Keratinocyte (primary cell): ENCODE data around the gene CBFA2T3. TPM values are rescaled to one million over a fixed set of nuclear protein-coding genes. Genes with fewer than 3 reads are reported as not detected.

ENCODE experiments used
- DNase-seq: peaks from one replicate; pipeline ENCODE4 v3.0.0-alpha.2; 2011; ENCODE audit warnings: low read depth, missing footprints, low spot score
- FAIRE-seq: peaks from 2 replicates; lab custom pipeline; 2011; peaks lifted over from hg19 to GRCh38; lab: Jason Lieb, UNC
- H2AFZ ChIP-seq: 2 replicates; pipeline ENCODE4 v1.6.0; 2012; ENCODE audit warnings: low read length, control low read depth, inconsistent platforms; ENCODE audit not compliant: control insufficient read depth
- H3K27ac ChIP-seq: 2 replicates; pipeline ENCODE4 v1.5.1; 2011; ENCODE audit warnings: low read length; ENCODE audit not compliant: control insufficient read depth, insufficient read depth
- H3K27me3 ChIP-seq: 3 replicates; pipeline ENCODE4 v1.6.0; 2011; ENCODE audit warnings: low read length; ENCODE audit not compliant: control insufficient read depth, insufficient read depth; ENCODE audit errors: extremely low read depth
- H3K36me3 ChIP-seq, 2 experiments: 2 replicates in 1 of 2; 3 replicates in 1 of 2; pipeline ENCODE4 v1.5.1; 2011; ENCODE audit warnings: low read length in 2 of 2, mild to moderate bottlenecking in 1 of 2; ENCODE audit not compliant: control insufficient read depth in 2 of 2, insufficient read depth in 2 of 2; ENCODE audit errors: extremely low read depth in 1 of 2
- H3K4me1 ChIP-seq: 3 replicates; pipeline ENCODE4 v1.5.1; 2011; ENCODE audit warnings: low read length; ENCODE audit not compliant: control insufficient read depth, insufficient read depth; ENCODE audit errors: extremely low read depth
- H3K4me2 ChIP-seq: 3 replicates; pipeline ENCODE4 v1.6.0; 2011; ENCODE audit warnings: low read depth, low read length; ENCODE audit not compliant: control insufficient read depth, insufficient read depth; ENCODE audit errors: extremely low read depth
- H3K4me3 ChIP-seq, 3 experiments: fragments of 200-600 bp in 1 of 3; sonication (generic) in 1 of 3; 2 replicates in 2 of 3; 3 replicates in 1 of 3; pipeline ENCODE4 v1.5.1; 2011 to 2016; ENCODE audit warnings: low read length in 3 of 3, mild to moderate bottlenecking in 3 of 3, control low read depth in 2 of 3, inconsistent platforms in 1 of 3, low read depth in 1 of 3, mixed read lengths in 1 of 3, mixed run types in 1 of 3, moderate library complexity in 1 of 3; ENCODE audit not compliant: control insufficient read depth in 2 of 3, insufficient read depth in 2 of 3; ENCODE audit errors: extremely low read depth in 1 of 3
- H3K79me2 ChIP-seq: 2 replicates; pipeline ENCODE4 v1.6.0; 2012; ENCODE audit warnings: low read length; ENCODE audit not compliant: control insufficient read depth, insufficient read depth
- H3K9ac ChIP-seq: 3 replicates; pipeline ENCODE4 v1.6.0; 2011; ENCODE audit warnings: low read length; ENCODE audit not compliant: control insufficient read depth, insufficient read depth; ENCODE audit errors: extremely low read depth
- H3K9me1 ChIP-seq: 3 replicates; pipeline ENCODE4 v1.6.0; 2011; ENCODE audit warnings: low read length; ENCODE audit not compliant: control insufficient read depth, insufficient read depth; ENCODE audit errors: extremely low read depth
- H3K9me3 ChIP-seq: 2 replicates; pipeline ENCODE4 v1.5.1; 2012; ENCODE audit warnings: low read depth, low read length; ENCODE audit not compliant: control insufficient read depth
- H4K20me1 ChIP-seq: 3 replicates; pipeline ENCODE4 v1.6.0; 2011; ENCODE audit warnings: low read length; ENCODE audit not compliant: control insufficient read depth, insufficient read depth; ENCODE audit errors: extremely low read depth
- EZH2 ChIP-seq: IDR thresholded peaks from one replicate; pipeline ENCODE4 v1.6.1; 2012; ENCODE audit warnings: inconsistent platforms, mild to moderate bottlenecking, low read length, moderate library complexity
- dilution Hi-C: fragments of 300-500 bp; cut with MboI; formaldehyde crosslinking; loops from one replicate; pipeline ENCODE4 v1.7.0; 2020; ENCODE audit warnings: low sequenced_read_pairs; ENCODE audit not compliant: extremely low pct_ligation_motif_present
- polyA plus RNA-seq, 5 experiments: library from polyadenylated mRNA; depleted of rRNA in 3 of 5; stranded (reverse) in 3 of 5; stranded (forward) in 1 of 5; unstranded in 1 of 5; fragments of >200 nt; gene quantifications; 1 replicate in 1 of 5; 2 replicates in 3 of 5; 3 replicates in 1 of 5; pipeline versions ENCODE4 v1.2.1 to v1.2.3, GENCODE V29; 2011 to 2012; ENCODE audit warnings: missing spikeins in 2 of 5, low read depth in 1 of 5, low replicate concordance in 1 of 5
- TF ChIP-seq, protein P1 (sequence below), 3 experiments: IDR thresholded peaks in 1 of 3; conservative IDR thresholded peaks in 1 of 3; optimal IDR thresholded peaks in 1 of 3; 2 replicates in 2 of 3; 3 replicates in 1 of 3; pipeline versions ENCODE3 to v1.5.1; 2011; ENCODE audit warnings: low read length in 3 of 3, mild to moderate bottlenecking in 3 of 3, moderate library complexity in 2 of 3, control low read depth in 1 of 3, inconsistent platforms in 1 of 3; ENCODE audit not compliant: insufficient read depth in 2 of 3; ENCODE audit errors: extremely low read depth in 1 of 3

CBFA2T3 gene
- polyA plus RNA-seq, 1 donor (not counting 4 experiments of a cell fraction or from before 2014, with no cell fraction given): 0.08 TPM

DNA sequence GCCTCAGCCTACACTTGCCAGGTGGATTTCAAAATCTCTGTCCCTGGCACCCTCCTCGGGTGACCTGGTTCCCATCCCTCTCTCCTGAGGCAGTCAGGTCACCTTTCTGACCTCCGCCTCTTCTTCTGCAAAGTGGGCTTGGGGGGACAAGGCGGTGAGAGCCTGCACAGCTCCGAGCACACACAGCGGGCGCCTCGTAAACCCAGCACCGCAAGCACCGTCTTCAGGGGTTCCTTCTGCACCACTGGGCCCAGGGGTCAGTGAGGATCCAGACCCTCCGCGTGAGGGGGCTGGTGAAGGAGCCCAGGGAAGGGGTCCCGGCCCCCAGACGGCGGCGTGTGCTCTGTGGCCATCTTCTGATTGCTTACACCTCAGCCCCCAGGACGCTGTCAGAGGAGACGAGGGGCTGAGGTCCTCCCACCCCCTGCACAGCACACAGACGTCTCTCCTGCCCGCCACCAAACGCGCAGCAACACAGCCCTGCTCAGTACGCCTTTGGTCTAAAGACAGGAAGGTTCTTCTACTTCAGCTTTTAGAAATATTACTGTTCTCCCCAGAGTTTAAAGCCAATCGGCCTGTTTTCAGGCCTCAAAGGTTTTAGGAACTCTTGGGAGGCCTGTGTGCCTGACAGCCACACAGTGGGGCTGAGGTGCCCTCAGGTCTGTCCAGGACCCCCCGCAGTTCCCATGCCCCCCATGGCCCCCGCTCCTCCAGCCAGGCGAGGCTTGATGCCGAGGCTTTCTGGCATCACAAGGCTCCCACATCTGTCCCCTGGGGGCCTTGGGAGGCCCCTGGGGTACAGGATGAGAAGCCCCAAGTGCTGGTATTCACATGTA is 2.7 kb downstream of the CBFA2T3 start:
- no peaks in the 10 kb centered on the region for H4K20me1 ChIP-seq
- dilution Hi-C loops: no loop called here
- no peak overlapping the region for H3K4me2 ChIP-seq
- no peak for TF ChIP-seq EZH2
- TF ChIP-seq, protein P1, sequence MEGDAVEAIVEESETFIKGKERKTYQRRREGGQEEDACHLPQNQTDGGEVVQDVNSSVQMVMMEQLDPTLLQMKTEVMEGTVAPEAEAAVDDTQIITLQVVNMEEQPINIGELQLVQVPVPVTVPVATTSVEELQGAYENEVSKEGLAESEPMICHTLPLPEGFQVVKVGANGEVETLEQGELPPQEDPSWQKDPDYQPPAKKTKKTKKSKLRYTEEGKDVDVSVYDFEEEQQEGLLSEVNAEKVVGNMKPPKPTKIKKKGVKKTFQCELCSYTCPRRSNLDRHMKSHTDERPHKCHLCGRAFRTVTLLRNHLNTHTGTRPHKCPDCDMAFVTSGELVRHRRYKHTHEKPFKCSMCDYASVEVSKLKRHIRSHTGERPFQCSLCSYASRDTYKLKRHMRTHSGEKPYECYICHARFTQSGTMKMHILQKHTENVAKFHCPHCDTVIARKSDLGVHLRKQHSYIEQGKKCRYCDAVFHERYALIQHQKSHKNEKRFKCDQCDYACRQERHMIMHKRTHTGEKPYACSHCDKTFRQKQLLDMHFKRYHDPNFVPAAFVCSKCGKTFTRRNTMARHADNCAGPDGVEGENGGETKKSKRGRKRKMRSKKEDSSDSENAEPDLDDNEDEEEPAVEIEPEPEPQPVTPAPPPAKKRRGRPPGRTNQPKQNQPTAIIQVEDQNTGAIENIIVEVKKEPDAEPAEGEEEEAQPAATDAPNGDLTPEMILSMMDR (optimal IDR thresholded peaks at IDR 0.05 in 1 of 3, IDR thresholded peaks at IDR 0.05 in 1 of 3, conservative IDR thresholded peaks at IDR 0.05 in 1 of 3; ENCODE audit: extremely low read depth in 1 of 3, insufficient read depth in 2 of 3, low read length in 3 of 3): no peak
- H3K9me3 ChIP-seq: no peaks in the 10 kb centered on the region
- no peak overlapping the region for H3K9ac ChIP-seq
- H2AFZ ChIP-seq: no peak overlapping the region
- FAIRE-seq: no peak
- H3K27ac ChIP-seq: no peak overlapping the region
- no peaks in the 10 kb centered on the region for H3K9me1 ChIP-seq
- H3K36me3 ChIP-seq: no peaks in the 10 kb centered on the region
- DNase-seq: no peak
- H3K4me1 ChIP-seq: no peaks in the 10 kb centered on the region
- no peaks in the 10 kb centered on the region for H3K79me2 ChIP-seq
- no peak overlapping the region for H3K4me3 ChIP-seq
- peaks cover 37% of the 10 kb centered on the region for H3K27me3 ChIP-seq

GRCh38 chr16:88973415-88974050 is 3.5 kb downstream of the CBFA2T3 start:
- Histone ChIP-seq H3K36me3 (no peaks in the 10 kb centered on the region), H3K4me3 (no peak overlapping the region), H3K9ac (no peak overlapping the region), H2AFZ (no peak overlapping the region), H3K4me1 (no peaks in the 10 kb centered on the region), H4K20me1 (no peaks in the 10 kb centered on the region), H3K27ac (no peak overlapping the region), H3K4me2 (no peak overlapping the region), H3K27me3 (peaks cover 44% of the 10 kb centered on the region), H3K9me1 (no peaks in the 10 kb centered on the region), H3K9me3 (no peaks in the 10 kb centered on the region), H3K79me2 (no peaks in the 10 kb centered on the region)
- TF ChIP-seq, protein P1 (optimal IDR thresholded peaks at IDR 0.05 in 1 of 3, IDR thresholded peaks at IDR 0.05 in 1 of 3, conservative IDR thresholded peaks at IDR 0.05 in 1 of 3; ENCODE audit: extremely low read depth in 1 of 3, insufficient read depth in 2 of 3, low read length in 3 of 3): no peak
- DNase-seq: no peak
- FAIRE-seq: no peak
- dilution Hi-C loops: no loop called here
